ENCODE measurements around the gene ING5.

ING5 gene

GRCh38 chr2:241706537-241706936 is 4.7 kb downstream of the ING5 start:
- no peak for DNase-seq (ENCODE audit: low read depth)

GRCh38 chr2:241708879-241709278 is 7.0 kb downstream of the ING5 start:
- DNase-seq (ENCODE audit: low read depth), result no peak

- no peak for DNase-seq (ENCODE audit: low read depth)
Observed at GRCh38 chr2:241719093-241719492, 17.3 kb downstream of the ING5 start.

- no peak for DNase-seq (ENCODE audit: low read depth)
Observed at GRCh38 chr2:241720099-241720498, 18.3 kb downstream of the ING5 start.

- no peak for DNase-seq (ENCODE audit: low read depth)
Observed at GRCh38 chr2:241720560-241720959, 18.7 kb downstream of the ING5 start.

GRCh38 chr2:241721852-241722251 is 20.0 kb downstream of the ING5 start:
- DNase-seq (ENCODE audit: low read depth), result no peak

- DNase-seq (ENCODE audit: low read depth), result no peak
Observed at GRCh38 chr2:241722896-241723454, 21.1 kb downstream of the ING5 start.

- DNase-seq (ENCODE audit: low read depth), result no peak
Observed at GRCh38 chr2:241724259-241724974, 22.6 kb downstream of the ING5 start.

- DNase-seq (ENCODE audit: low read depth), result no peak
Observed at GRCh38 chr2:241724975-241725870, 23.4 kb downstream of the ING5 start.

GRCh38 chr2:241726459-241726858 is 24.6 kb downstream of the ING5 start:
- no peak for DNase-seq (ENCODE audit: low read depth)

GRCh38 chr2:241728000-241728399 is 26.2 kb downstream of the ING5 start:
- no peak for DNase-seq (ENCODE audit: low read depth)

- DNase-seq (ENCODE audit: low read depth), result no peak
Observed at GRCh38 chr2:241728627-241729026, 26.8 kb downstream of the ING5 start.

- DNase-seq (ENCODE audit: low read depth), result no peak
Observed at GRCh38 chr2:241729868-241730267, 28.0 kb downstream of the ING5 start.

- no peak for DNase-seq (ENCODE audit: low read depth)
Observed at GRCh38 chr2:241730671-241731293, 28.9 kb downstream of the ING5 start.

- peak; percentile 4 for DNase-seq (ENCODE audit: low read depth)
Observed at GRCh38 chr2:241732513-241733186, 30.8 kb downstream of the ING5 start.

- DNase-seq (ENCODE audit: low read depth), result no peak
Observed at GRCh38 chr2:241733391-241734207, 31.8 kb downstream of the ING5 start.

GRCh38 chr2:241734208-241734466 is 32.3 kb downstream of the ING5 start:
- DNase-seq (ENCODE audit: low read depth), result no peak

- peak; percentile 57 for DNase-seq (ENCODE audit: low read depth)
Observed at GRCh38 chr2:241734467-241735208, 32.8 kb downstream of the ING5 start, which contains the start of gene D2HGDH. TSS of gene D2HGDH (plus strand) at chr2:241734630. CDS start at chr2:241735225, 595 bp downstream.

- DNase-seq (ENCODE audit: low read depth), result no peak
Observed at GRCh38 chr2:241736111-241736510, 34.3 kb downstream of the ING5 start.

- DNase-seq (ENCODE audit: low read depth), result no peak
Observed at GRCh38 chr2:241738040-241738686, 36.3 kb downstream of the ING5 start.

All from GM04504 (cell line).